Endodermal cell (in vitro differentiated cells): ENCODE data around the gene MYOM1. TPM values are rescaled to one million over a fixed set of nuclear protein-coding genes. Genes with fewer than 3 reads are reported as not detected.

Experiments
- DNase-seq: peaks from one replicate; pipeline ENCODE4 v3.0.0-alpha.2; 2017
- H3K27ac ChIP-seq: 2 replicates; pipeline ENCODE4 v1.5.1; 2013; ENCODE audit warnings: mild to moderate bottlenecking, low read depth, low read length, moderate library complexity
- H3K27me3 ChIP-seq: 2 replicates; pipeline ENCODE4 v1.6.1; 2013; ENCODE audit warnings: mild to moderate bottlenecking, low read length, moderate library complexity; ENCODE audit not compliant: insufficient read depth, control insufficient read depth, poor library complexity, severe bottlenecking
- H3K36me3 ChIP-seq: 2 replicates; pipeline ENCODE4 v1.7.0; 2013; ENCODE audit warnings: mild to moderate bottlenecking, low read length, moderate library complexity; ENCODE audit not compliant: control insufficient read depth, insufficient read depth
- H3K4me1 ChIP-seq: one replicate; pipeline ENCODE4 v1.7.0; 2013; ENCODE audit warnings: low read length; ENCODE audit not compliant: control insufficient read depth, insufficient read depth
- H3K4me3 ChIP-seq: 2 replicates; pipeline ENCODE4 v1.5.1; 2013; ENCODE audit warnings: mild to moderate bottlenecking, low read length, moderate library complexity
- H3K9ac ChIP-seq: 2 replicates; pipeline ENCODE4 v1.6.1; 2013; ENCODE audit warnings: mild to moderate bottlenecking, low read length, moderate library complexity; ENCODE audit not compliant: poor library complexity, severe bottlenecking; ENCODE audit errors: extremely low read depth
- H3K9me3 ChIP-seq: 2 replicates; pipeline ENCODE4 v1.6.1; 2013; ENCODE audit warnings: mild to moderate bottlenecking, low read length, moderate library complexity; ENCODE audit not compliant: control insufficient read depth
- H3K27ac Mint-ChIP-seq: 2 replicates; pipeline ENCODE4 v1.8.0; 2020; ENCODE audit warnings: mixed read lengths
- H3K27me3 Mint-ChIP-seq: 2 replicates; pipeline ENCODE4 v1.8.0; 2021; ENCODE audit warnings: mild to moderate bottlenecking, mixed read lengths; ENCODE audit not compliant: insufficient read depth
- H3K36me3 Mint-ChIP-seq: 2 replicates; pipeline ENCODE4 v1.8.0; 2020; ENCODE audit warnings: low read depth, mixed read lengths
- H3K4me1 Mint-ChIP-seq: 2 replicates; pipeline ENCODE4 v1.8.0; 2020; ENCODE audit warnings: mixed read lengths
- H3K4me3 Mint-ChIP-seq: 2 replicates; pipeline ENCODE4 v1.8.0; 2020; ENCODE audit warnings: mild to moderate bottlenecking, moderate library complexity, mixed read lengths
- H3K9me3 Mint-ChIP-seq: 2 replicates; pipeline ENCODE4 v1.8.0; 2020; ENCODE audit warnings: mild to moderate bottlenecking, mixed read lengths
- WGBS, 2 experiments: methylation state at CpG; one replicate each; pipeline versions ENCODE4 v1.1.5 to v1.1.7; 2013; ENCODE audit warnings: missing lambda C conversion rate in 2 of 2, mixed read lengths in 1 of 2; ENCODE audit not compliant: insufficient coverage in 1 of 2, insufficient read length in 1 of 2; 5-methylcytosine and 5-hydroxymethylcytosine counted together
- total RNA-seq, 2 donors: library from RNA; stranded (reverse); fragmentation: NEBNext Ultra II Directional in 1 of 2; extraction: Animal tissue kit (Norgen Biotek cat#: 25700) in 1 of 2; gene quantifications; 2 replicates in 1 of 2; 3 replicates in 1 of 2; pipeline ENCODE4 v1.2.1, GENCODE V29; 2021
- TF ChIP-seq, protein P1 (sequence below): fragments of 200-600 bp; sonication (generic); conservative IDR thresholded peaks from 2 replicates; pipeline ENCODE4 v1.5.0; 2021; ENCODE audit warnings: antibody characterized with exemption, mild to moderate bottlenecking

The MYOM1 gene
- total RNA-seq, 2 donors from 2014 or later, result 0.49 to 0.88 TPM

DNA sequence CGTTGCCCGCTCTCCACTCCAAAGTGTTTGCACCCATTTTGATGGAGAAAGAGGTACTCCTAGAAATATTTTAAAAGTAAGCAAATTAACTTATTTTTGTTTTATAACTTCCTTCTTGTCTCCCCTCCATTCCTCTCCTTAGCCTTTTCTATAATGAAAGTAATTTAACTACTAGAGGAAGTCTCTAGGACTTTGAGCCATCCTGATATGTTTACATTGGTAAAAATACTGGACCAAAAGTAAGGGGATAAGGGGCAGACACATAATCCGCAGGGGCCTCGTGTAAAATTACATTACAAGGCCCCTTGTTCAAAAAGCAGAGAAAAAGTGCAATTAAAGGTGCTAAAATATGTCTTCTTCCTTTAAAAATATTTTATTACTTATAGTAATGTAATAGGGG lies 55.4 kb downstream of the MYOM1 start:
- Mint-ChIP-seq H3K27ac (no peak overlapping the region), H3K4me3 (no peak overlapping the region), H3K36me3 (no peaks in the 10 kb centered on the region), H3K9me3 (no peaks in the 10 kb centered on the region), H3K4me1 (peaks cover 4% of the 10 kb centered on the region), H3K27me3 (no peaks in the 10 kb centered on the region)
- Histone ChIP-seq H3K4me1 (no peaks in the 10 kb centered on the region), H3K27ac (no peak overlapping the region), H3K27me3 (no peaks in the 10 kb centered on the region), H3K36me3 (no peaks in the 10 kb centered on the region), H3K9ac (no peak overlapping the region), H3K9me3 (no peaks in the 10 kb centered on the region), H3K4me3 (no peak overlapping the region)
- TF ChIP-seq, protein P1, sequence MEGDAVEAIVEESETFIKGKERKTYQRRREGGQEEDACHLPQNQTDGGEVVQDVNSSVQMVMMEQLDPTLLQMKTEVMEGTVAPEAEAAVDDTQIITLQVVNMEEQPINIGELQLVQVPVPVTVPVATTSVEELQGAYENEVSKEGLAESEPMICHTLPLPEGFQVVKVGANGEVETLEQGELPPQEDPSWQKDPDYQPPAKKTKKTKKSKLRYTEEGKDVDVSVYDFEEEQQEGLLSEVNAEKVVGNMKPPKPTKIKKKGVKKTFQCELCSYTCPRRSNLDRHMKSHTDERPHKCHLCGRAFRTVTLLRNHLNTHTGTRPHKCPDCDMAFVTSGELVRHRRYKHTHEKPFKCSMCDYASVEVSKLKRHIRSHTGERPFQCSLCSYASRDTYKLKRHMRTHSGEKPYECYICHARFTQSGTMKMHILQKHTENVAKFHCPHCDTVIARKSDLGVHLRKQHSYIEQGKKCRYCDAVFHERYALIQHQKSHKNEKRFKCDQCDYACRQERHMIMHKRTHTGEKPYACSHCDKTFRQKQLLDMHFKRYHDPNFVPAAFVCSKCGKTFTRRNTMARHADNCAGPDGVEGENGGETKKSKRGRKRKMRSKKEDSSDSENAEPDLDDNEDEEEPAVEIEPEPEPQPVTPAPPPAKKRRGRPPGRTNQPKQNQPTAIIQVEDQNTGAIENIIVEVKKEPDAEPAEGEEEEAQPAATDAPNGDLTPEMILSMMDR, result no peak
- WGBS, 2 experiments, result 90% methylated on average over 2 to 4 of the region's 4 CpGs
- DNase-seq, result no peak

DNA sequence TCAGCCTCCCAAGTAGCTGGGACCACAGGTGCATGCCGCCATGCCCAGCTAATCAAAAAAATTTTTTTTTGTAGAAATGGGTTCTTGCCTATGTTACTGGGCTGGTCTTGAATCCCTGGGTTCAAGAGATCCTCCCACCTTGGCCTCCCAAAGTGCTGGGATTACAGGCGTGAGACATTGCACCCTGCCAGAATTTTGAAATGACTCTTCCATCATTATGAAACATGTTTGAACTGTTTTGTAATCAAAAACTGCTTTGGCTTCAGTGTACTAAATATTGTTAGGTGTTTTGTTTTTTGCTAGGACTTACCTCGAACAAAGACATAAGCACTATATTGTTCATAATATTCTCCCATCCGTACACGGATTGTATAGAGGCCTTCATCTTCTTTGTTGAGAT lies 55.8 kb downstream of the MYOM1 start:
- no peak overlapping the region for H3K9ac ChIP-seq
- Mint-ChIP-seq H3K4me3 (no peak overlapping the region), H3K27me3 (no peaks in the 10 kb centered on the region)

DNA sequence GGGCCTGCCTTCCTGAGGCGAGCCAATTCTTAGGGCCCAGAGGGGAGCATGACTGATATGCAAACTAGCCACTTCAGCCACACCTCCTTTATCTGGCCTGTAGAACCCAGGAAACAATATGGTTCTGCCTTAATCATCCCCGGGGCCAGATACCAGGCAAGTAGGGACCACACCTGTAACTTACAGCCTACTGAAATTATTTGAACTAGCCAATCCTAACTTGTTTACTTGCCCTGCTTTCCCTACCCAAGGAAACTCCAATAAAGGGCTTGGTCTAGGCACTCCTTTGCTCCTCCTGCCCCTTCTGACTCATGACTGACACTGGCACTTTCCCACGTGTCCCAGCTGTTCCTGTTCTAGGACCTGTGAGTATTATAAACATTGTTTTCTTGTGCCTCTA lies 57.6 kb downstream of the MYOM1 start:
- TF ChIP-seq, protein P1, result no peak
- Histone ChIP-seq H3K4me3 (no peak overlapping the region), H3K27ac (no peak overlapping the region), H3K4me1 (no peaks in the 10 kb centered on the region), H3K36me3 (no peaks in the 10 kb centered on the region), H3K27me3 (no peaks in the 10 kb centered on the region), H3K9me3 (no peaks in the 10 kb centered on the region), H3K9ac (no peak overlapping the region)
- H3K4me3 Mint-ChIP-seq, result no peak overlapping the region
- H3K4me1 Mint-ChIP-seq, result peaks cover 4% of the 10 kb centered on the region
- H3K27ac Mint-ChIP-seq, result no peak overlapping the region
- no peaks in the 10 kb centered on the region for H3K9me3 Mint-ChIP-seq
- H3K27me3 Mint-ChIP-seq, result no peaks in the 10 kb centered on the region
- no peaks in the 10 kb centered on the region for H3K36me3 Mint-ChIP-seq
- no peak for DNase-seq
- WGBS, 2 experiments, result 82 to 88% methylated on average over 2 to 3 of the region's 3 CpGs

More for the DNA sequence above, 55.8 kb downstream of the MYOM1 start:
- no peaks in the 10 kb centered on the region for H3K4me1 ChIP-seq
- TF ChIP-seq, protein P1, result no peak
- H3K27ac Mint-ChIP-seq, result no peak overlapping the region
- 93 to 100% methylated on average over 1 to 3 of the region's 5 CpGs for WGBS, 2 experiments
- no peaks in the 10 kb centered on the region for H3K9me3 ChIP-seq
- no peaks in the 10 kb centered on the region for H3K36me3 ChIP-seq
- no peak overlapping the region for H3K27ac ChIP-seq
- no peaks in the 10 kb centered on the region for H3K36me3 Mint-ChIP-seq
- peaks cover 4% of the 10 kb centered on the region for H3K4me1 Mint-ChIP-seq
- H3K9me3 Mint-ChIP-seq, result no peaks in the 10 kb centered on the region
- H3K27me3 ChIP-seq, result no peaks in the 10 kb centered on the region
- no peak overlapping the region for H3K4me3 ChIP-seq
- no peak for DNase-seq
